Astrocyte (in vitro differentiated cells and primary cell): ENCODE results near the gene SPG11. TPM values are rescaled to one million over a fixed set of nuclear protein-coding genes. Genes with fewer than 3 reads are reported as not detected.

Experiments used
- DNase-seq: peaks from one replicate; pipeline ENCODE4 v3.0.0-alpha.2; 2010; ENCODE audit warnings: low read depth
- FAIRE-seq: peaks from 2 replicates; lab custom pipeline; 2011; peaks lifted over from hg19 to GRCh38; lab: Jason Lieb, UNC
- H2AFZ ChIP-seq: 2 replicates; pipeline ENCODE4 v1.6.0; 2012; ENCODE audit warnings: low read depth, low read length, inconsistent platforms
- H3K27ac ChIP-seq: 2 replicates; pipeline ENCODE4 v1.5.1; 2011; ENCODE audit warnings: low read depth, low read length, inconsistent platforms
- H3K27me3 ChIP-seq: 2 replicates; pipeline ENCODE4 v1.6.0; 2011; ENCODE audit warnings: low read length, inconsistent platforms; ENCODE audit not compliant: insufficient read depth
- H3K36me3 ChIP-seq: 2 replicates; pipeline ENCODE4 v1.5.1; 2011; ENCODE audit warnings: low read length, inconsistent platforms; ENCODE audit not compliant: insufficient read depth
- H3K4me1 ChIP-seq: 2 replicates; pipeline ENCODE4 v1.5.1; 2011; ENCODE audit warnings: low read length, inconsistent platforms; ENCODE audit not compliant: insufficient read depth
- H3K4me2 ChIP-seq: 2 replicates; pipeline ENCODE4 v1.6.0; 2012; ENCODE audit warnings: low read length, inconsistent platforms
- H3K4me3 ChIP-seq: 2 replicates; pipeline ENCODE4 v1.5.1; 2011; ENCODE audit warnings: low read depth, mild to moderate bottlenecking, low read length, inconsistent platforms; ENCODE audit not compliant: insufficient read depth
- H3K79me2 ChIP-seq: 2 replicates; pipeline ENCODE4 v1.6.0; 2012; ENCODE audit warnings: mild to moderate bottlenecking, low read length, inconsistent platforms; ENCODE audit not compliant: insufficient read depth
- H3K9ac ChIP-seq: 2 replicates; pipeline ENCODE4 v1.6.0; 2012; ENCODE audit warnings: mild to moderate bottlenecking, low read length, inconsistent platforms
- H3K9me3 ChIP-seq: 2 replicates; pipeline ENCODE4 v1.5.1; 2012; ENCODE audit warnings: low read depth, mild to moderate bottlenecking, low read length, inconsistent platforms; ENCODE audit not compliant: insufficient read depth
- H4K20me1 ChIP-seq: 2 replicates; pipeline ENCODE4 v1.6.0; 2012; ENCODE audit warnings: low read length, inconsistent platforms; ENCODE audit not compliant: insufficient read depth
- H3K27ac Mint-ChIP-seq: one replicate; pipeline ENCODE4 v1.8.0; 2021; ENCODE audit warnings: mild to moderate bottlenecking, mixed read lengths; ENCODE audit not compliant: unreplicated experiment
- H3K27me3 Mint-ChIP-seq: one replicate; pipeline ENCODE4 v1.8.0; 2021; ENCODE audit warnings: low read depth, mixed read lengths; ENCODE audit not compliant: unreplicated experiment
- H3K36me3 Mint-ChIP-seq: one replicate; pipeline ENCODE4 v1.8.0; 2021; ENCODE audit warnings: low read depth, mixed read lengths; ENCODE audit not compliant: unreplicated experiment
- H3K4me1 Mint-ChIP-seq: one replicate; pipeline ENCODE4 v1.8.0; 2021; ENCODE audit warnings: low read depth, mixed read lengths; ENCODE audit not compliant: unreplicated experiment
- H3K4me3 Mint-ChIP-seq: one replicate; pipeline ENCODE4 v1.8.0; 2021; ENCODE audit warnings: mild to moderate bottlenecking, moderate library complexity, mixed read lengths; ENCODE audit not compliant: unreplicated experiment
- H3K9me3 Mint-ChIP-seq: one replicate; pipeline ENCODE4 v1.8.0; 2021; ENCODE audit warnings: mild to moderate bottlenecking, mixed read lengths; ENCODE audit not compliant: unreplicated experiment
- EZH2 ChIP-seq: IDR thresholded peaks from 2 replicates; pipeline ENCODE4 v1.6.1; 2012; ENCODE audit warnings: mild to moderate bottlenecking, low read length, inconsistent platforms; ENCODE audit not compliant: insufficient read depth
- total RNA-seq: library from RNA; stranded (reverse); gene quantifications from 2 replicates; pipeline ENCODE4 v1.2.1, GENCODE V29; 2021
- TF ChIP-seq, protein P1 (sequence below): IDR thresholded peaks from 2 replicates; pipeline ENCODE4 v1.5.1; 2011; ENCODE audit warnings: low read depth, mild to moderate bottlenecking, inconsistent platforms, low read length, moderate library complexity; ENCODE audit not compliant: insufficient read depth

SPG11 gene
- total RNA-seq, 1 donor from 2014 or later: 34.4 TPM

GRCh38 chr15:44673639-44674038 is 10.2 kb upstream of the SPG11 start:
- DNase-seq (no peak), FAIRE-seq (no peak)
- no peaks in the 10 kb centered on the region for H3K36me3 ChIP-seq
- H3K27ac Mint-ChIP-seq: no peak overlapping the region
- H3K9ac ChIP-seq: no peak overlapping the region
- no peak overlapping the region for H2AFZ ChIP-seq
- H3K27me3 ChIP-seq: peaks cover 18% of the 10 kb centered on the region
- H3K9me3 Mint-ChIP-seq: peaks cover 3% of the 10 kb centered on the region
- H3K4me3 Mint-ChIP-seq: no peak overlapping the region
- H3K4me1 ChIP-seq: no peaks in the 10 kb centered on the region
- no peaks in the 10 kb centered on the region for H3K79me2 ChIP-seq
- H4K20me1 ChIP-seq: no peaks in the 10 kb centered on the region
- peaks cover 3% of the 10 kb centered on the region for H3K36me3 Mint-ChIP-seq
- H3K9me3 ChIP-seq: no peaks in the 10 kb centered on the region
- H3K4me3 ChIP-seq: no peak overlapping the region
- no peak overlapping the region for H3K27ac ChIP-seq
- H3K4me1 Mint-ChIP-seq: no peaks in the 10 kb centered on the region
- no peak overlapping the region for H3K4me2 ChIP-seq
- TF ChIP-seq, protein P1, sequence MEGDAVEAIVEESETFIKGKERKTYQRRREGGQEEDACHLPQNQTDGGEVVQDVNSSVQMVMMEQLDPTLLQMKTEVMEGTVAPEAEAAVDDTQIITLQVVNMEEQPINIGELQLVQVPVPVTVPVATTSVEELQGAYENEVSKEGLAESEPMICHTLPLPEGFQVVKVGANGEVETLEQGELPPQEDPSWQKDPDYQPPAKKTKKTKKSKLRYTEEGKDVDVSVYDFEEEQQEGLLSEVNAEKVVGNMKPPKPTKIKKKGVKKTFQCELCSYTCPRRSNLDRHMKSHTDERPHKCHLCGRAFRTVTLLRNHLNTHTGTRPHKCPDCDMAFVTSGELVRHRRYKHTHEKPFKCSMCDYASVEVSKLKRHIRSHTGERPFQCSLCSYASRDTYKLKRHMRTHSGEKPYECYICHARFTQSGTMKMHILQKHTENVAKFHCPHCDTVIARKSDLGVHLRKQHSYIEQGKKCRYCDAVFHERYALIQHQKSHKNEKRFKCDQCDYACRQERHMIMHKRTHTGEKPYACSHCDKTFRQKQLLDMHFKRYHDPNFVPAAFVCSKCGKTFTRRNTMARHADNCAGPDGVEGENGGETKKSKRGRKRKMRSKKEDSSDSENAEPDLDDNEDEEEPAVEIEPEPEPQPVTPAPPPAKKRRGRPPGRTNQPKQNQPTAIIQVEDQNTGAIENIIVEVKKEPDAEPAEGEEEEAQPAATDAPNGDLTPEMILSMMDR: no peak
- no peak for TF ChIP-seq EZH2
- peaks cover 25% of the 10 kb centered on the region for H3K27me3 Mint-ChIP-seq

- DNase-seq (no peak), FAIRE-seq (no peak)
- H3K27ac ChIP-seq: no peak overlapping the region
- H3K27me3 Mint-ChIP-seq: peaks cover 28% of the 10 kb centered on the region
- no peaks in the 10 kb centered on the region for H4K20me1 ChIP-seq
- H3K9me3 ChIP-seq: no peaks in the 10 kb centered on the region
- no peak overlapping the region for H3K4me2 ChIP-seq
- no peak overlapping the region for H3K9ac ChIP-seq
- TF ChIP-seq EZH2: no peak
- TF ChIP-seq, protein P1: no peak
- H2AFZ ChIP-seq: no peak overlapping the region
- H3K4me3 Mint-ChIP-seq: no peak overlapping the region
- H3K36me3 ChIP-seq: no peaks in the 10 kb centered on the region
- no peak overlapping the region for H3K27ac Mint-ChIP-seq
- H3K4me3 ChIP-seq: no peak overlapping the region
- no peaks in the 10 kb centered on the region for H3K4me1 ChIP-seq
- H3K4me1 Mint-ChIP-seq: no peaks in the 10 kb centered on the region
- peaks cover 3% of the 10 kb centered on the region for H3K9me3 Mint-ChIP-seq
- H3K79me2 ChIP-seq: no peaks in the 10 kb centered on the region
- H3K36me3 Mint-ChIP-seq: peaks cover 3% of the 10 kb centered on the region
- H3K27me3 ChIP-seq: peaks cover 3% of the 10 kb centered on the region
Observed at GRCh38 chr15:44670087-44670950, 6.9 kb upstream of the SPG11 start.

GRCh38 chr15:44668921-44669320 is 5.5 kb upstream of the SPG11 start:
- Histone ChIP-seq H3K9ac (no peak overlapping the region), H3K4me1 (no peaks in the 10 kb centered on the region), H3K4me2 (no peak overlapping the region), H3K4me3 (no peak overlapping the region), H2AFZ (no peak overlapping the region), H3K27ac (no peak overlapping the region), H4K20me1 (no peaks in the 10 kb centered on the region), H3K9me3 (no peaks in the 10 kb centered on the region), H3K79me2 (no peaks in the 10 kb centered on the region), H3K36me3 (no peaks in the 10 kb centered on the region), H3K27me3 (no peaks in the 10 kb centered on the region)
- Mint-ChIP-seq H3K9me3 (peaks cover 3% of the 10 kb centered on the region), H3K27me3 (peaks cover 25% of the 10 kb centered on the region), H3K4me3 (no peak overlapping the region), H3K27ac (no peak overlapping the region), H3K36me3 (peaks cover 3% of the 10 kb centered on the region), H3K4me1 (no peaks in the 10 kb centered on the region)
- DNase-seq (no peak), FAIRE-seq (no peak)
- TF ChIP-seq, protein P1: no peak
- TF ChIP-seq EZH2: no peak
